Body of pancreas (tissue), 4 donors: ENCODE data around the gene CTSZ.

Experiments
- CTCF ChIP-seq, 7 experiments: fragments of 450-650 bp in 4 of 7; fragments of 200-600 bp in 3 of 7; sonication (generic) in 3 of 7; IDR thresholded peaks; one replicate each; pipeline ENCODE4 v1.5.1; 2016 to 2019; ENCODE audit warnings: antibody characterized with exemption in 7 of 7
- POLR2A ChIP-seq, 3 donors: fragments of 450-650 bp; IDR thresholded peaks; one replicate each; pipeline ENCODE4 v1.6.1; 2016; ENCODE audit warnings: antibody characterized with exemption in 3 of 3, mild to moderate bottlenecking in 2 of 3

GRCh38 chr20:58984691-58985090, 22.4 kb downstream of the CTSZ start:
- TF ChIP-seq CTCF (IDR thresholded peaks at IDR 0.05) (no peak), POLR2A (IDR thresholded peaks at IDR 0.05) (no peak)
